HepG2 (cell line): ENCODE data around the gene PLD3. TPM values are rescaled to one million over a fixed set of nuclear protein-coding genes. Genes with fewer than 3 reads are reported as not detected.

ENCODE experiments used
- ATAC-seq: fragments of 200-7000 bp; cut with Tn5 transposase; 3 replicates; pipeline ENCODE4 v1.9.1; 2020; ENCODE audit warnings: mild to moderate bottlenecking, moderate library complexity
- BruUV-seq: library from RNA; stranded (reverse); fragments of 400-500 nt; replicated peaks from 2 replicates; lab custom pipeline; 2021; lab: Mats Ljungman, UMichigan
- CTCF ChIA-PET: fragments of 300-600 bp; formaldehyde crosslinking; extraction: SDS; loops from one replicate; lab custom pipeline; 2021; ENCODE audit warnings: low total read pairs, inconsistent platforms, low intra/inter-chr PET ratio; lab: Yijun Ruan, JAX
- POLR2A ChIA-PET: fragments of 350-600 bp; sonication (Branson Sonifier 250); formaldehyde crosslinking; loops from one replicate; lab custom pipeline; 2020; ENCODE audit warnings: antibody characterized with exemption, inconsistent platforms; lab: Yijun Ruan, JAX
- DNase-seq: peaks from one replicate; pipeline ENCODE4 v3.0.0-alpha.2; 2015; ENCODE audit warnings: low spot score
- FAIRE-seq: peaks from 3 replicates; lab custom pipeline; 2011; peaks lifted over from hg19 to GRCh38; lab: Jason Lieb, UNC
- H2AFZ ChIP-seq: one replicate; pipeline ENCODE4 v1.6.1; 2011; ENCODE audit warnings: low read length, inconsistent platforms
- H3K27ac ChIP-seq: fragments of 300-600 bp; 3 replicates; pipeline ENCODE4 v1.8.0; 2011; ENCODE audit warnings: mixed run types, mild to moderate bottlenecking, mixed read lengths, low read length, inconsistent platforms; ENCODE audit not compliant: insufficient read depth; ENCODE audit errors: extremely low read length
- H3K27me3 ChIP-seq, 2 experiments: fragments of 200-600 bp in 1 of 2; 2 replicates in 1 of 2; 3 replicates in 1 of 2; pipeline versions ENCODE4 v1.6.0 to v1.8.0; 2011; ENCODE audit warnings: low read length in 2 of 2, mild to moderate bottlenecking in 2 of 2, moderate library complexity in 2 of 2, inconsistent platforms in 1 of 2; ENCODE audit not compliant: insufficient read depth in 2 of 2, control insufficient read depth in 1 of 2
- H3K36me3 ChIP-seq, 2 experiments: fragments of 200-600 bp in 1 of 2; replicated peaks in 1 of 2; 2 replicates in 1 of 2; 3 replicates in 1 of 2; pipeline versions ENCODE4 v1.5.1 to v1.8.0; 2011; ENCODE audit warnings: low read length in 2 of 2, inconsistent platforms in 1 of 2; ENCODE audit not compliant: insufficient read depth in 2 of 2, control insufficient read depth in 1 of 2
- H3K4me1 ChIP-seq: 2 replicates; pipeline ENCODE4 v1.5.1; 2012; ENCODE audit warnings: low read length, inconsistent platforms; ENCODE audit not compliant: insufficient read depth
- H3K4me2 ChIP-seq: 2 replicates; pipeline ENCODE4 v1.6.0; 2011; ENCODE audit warnings: low read depth, low read length, inconsistent platforms
- H3K4me3 ChIP-seq, 3 experiments: fragments of 200-600 bp in 1 of 3; sonication (generic), shearing (Covaris generic) in 1 of 3; replicated peaks in 1 of 3; 2 replicates each; pipeline ENCODE4 v1.5.1; 2011 to 2016; ENCODE audit warnings: low read length in 3 of 3, inconsistent platforms in 2 of 3, low read depth in 2 of 3, mild to moderate bottlenecking in 2 of 3, control low read depth in 1 of 3, mixed read lengths in 1 of 3; ENCODE audit not compliant: insufficient read depth in 1 of 3
- H3K79me2 ChIP-seq: one replicate; pipeline ENCODE4 v1.6.1; 2011; ENCODE audit warnings: low read length, inconsistent platforms; ENCODE audit not compliant: insufficient read depth
- H3K9ac ChIP-seq: 2 replicates; pipeline ENCODE4 v1.6.0; 2011; ENCODE audit warnings: mild to moderate bottlenecking, low read depth, low read length, inconsistent platforms; ENCODE audit not compliant: insufficient read depth
- H3K9me3 ChIP-seq: 2 replicates; pipeline ENCODE4 v1.5.1; 2012; ENCODE audit warnings: mild to moderate bottlenecking, low read length
- H4K20me1 ChIP-seq: 2 replicates; pipeline ENCODE4 v1.6.0; 2011; ENCODE audit warnings: inconsistent platforms, mild to moderate bottlenecking, low read length, moderate library complexity; ENCODE audit not compliant: insufficient read depth
- ARID4A ChIP-seq: sonication (generic); formaldehyde crosslinking; IDR thresholded peaks from 2 replicates; pipeline ENCODE4 v1.5.0; 2020; ENCODE audit warnings: mild to moderate bottlenecking, missing genetic modification reagents, borderline replicate concordance
- ATRX ChIP-seq: sonication (generic); formaldehyde crosslinking; IDR thresholded peaks from 2 replicates; pipeline ENCODE4 v1.4.0; 2020; ENCODE audit warnings: missing genetic modification reagents, borderline replicate concordance
- DPF2 ChIP-seq: sonication (generic); formaldehyde crosslinking; IDR thresholded peaks from 2 replicates; pipeline ENCODE4 v1.4.0; 2020; ENCODE audit warnings: mild to moderate bottlenecking, low read depth, missing genetic modification reagents, borderline replicate concordance
- E2F1 ChIP-seq: sonication (generic); formaldehyde crosslinking; IDR thresholded peaks from 2 replicates; pipeline ENCODE4 v1.5.0; 2020; ENCODE audit warnings: missing genetic modification reagents
- LBX2 ChIP-seq: sonication (generic); formaldehyde crosslinking; IDR thresholded peaks from 2 replicates; pipeline ENCODE4 v1.5.0; 2020; ENCODE audit warnings: missing genetic modification reagents, mild to moderate bottlenecking, borderline replicate concordance
- PHF20 ChIP-seq: sonication (generic); formaldehyde crosslinking; IDR thresholded peaks from 2 replicates; pipeline ENCODE4 v1.5.0; 2020; ENCODE audit warnings: mild to moderate bottlenecking, missing genetic modification reagents
- TRIM22 ChIP-seq: fragments of 450-650 bp; IDR thresholded peaks from 2 replicates; pipeline ENCODE4 v1.6.1; 2017
- ZBED4 ChIP-seq: sonication (generic); formaldehyde crosslinking; IDR thresholded peaks from 2 replicates; pipeline ENCODE4 v1.4.0; 2020; ENCODE audit warnings: missing genetic modification reagents, borderline replicate concordance
- ZNF382 ChIP-seq: sonication (generic); formaldehyde crosslinking; IDR thresholded peaks from 2 replicates; pipeline ENCODE4 v1.5.0; 2020; ENCODE audit warnings: missing genetic modification reagents, mild to moderate bottlenecking, borderline replicate concordance
- ZNF430 ChIP-seq: sonication (generic); formaldehyde crosslinking; IDR thresholded peaks from 2 replicates; pipeline ENCODE4 v1.9.0; 2021; ENCODE audit warnings: mild to moderate bottlenecking, missing genetic modification reagents
- ZNF562 ChIP-seq: sonication (generic); formaldehyde crosslinking; IDR thresholded peaks from 2 replicates; pipeline ENCODE4 v1.8.0; 2022; ENCODE audit warnings: missing genetic modification reagents, borderline replicate concordance
- ZNF775 ChIP-seq: sonication (generic); formaldehyde crosslinking; IDR thresholded peaks from 2 replicates; pipeline ENCODE4 v1.4.0; 2020; ENCODE audit warnings: missing genetic modification reagents, mild to moderate bottlenecking, moderate library complexity, borderline replicate concordance
- ZSCAN30 ChIP-seq: sonication (generic); formaldehyde crosslinking; IDR thresholded peaks from 2 replicates; pipeline ENCODE4 v1.5.0; 2020; ENCODE audit warnings: mild to moderate bottlenecking, missing genetic modification reagents
- in situ Hi-C: cut with HindIII; loops from 2 replicates; pipeline ENCODE4 v1.10.0; 2017; ENCODE audit warnings: low pct_unique_long_range_greater_than_20kb; ENCODE audit not compliant: extremely low pct_ligation_motif_present
- intact Hi-C: fragments of 100-400 bp; cut with micrococcal nuclease; formaldehyde crosslinking; loops from one replicate; pipeline ENCODE4 v1.10.0; 2022; ENCODE audit not compliant: unreplicated experiment
- polyA plus RNA-seq, 8 experiments: library from polyadenylated mRNA; depleted of rRNA in 3 of 8; stranded (reverse) in 7 of 8; unstranded in 1 of 8; fragments of >200 nt; fragmentation: Illumina TruSeq in 4 of 8; extraction: Trizol in 4 of 8; gene quantifications; 2 replicates each; pipeline versions ENCODE4 v1.2.1 to v1.2.3, GENCODE V29; 2011 to 2016; ENCODE audit warnings: low read depth in 4 of 8, missing spikeins in 1 of 8, mixed read lengths in 1 of 8; ENCODE audit not compliant: insufficient read depth in 1 of 8
- total RNA-seq, 5 experiments: library from RNA; depleted of rRNA; stranded (reverse); fragments of >200 nt; fragmentation: Illumina TruSeq; extraction: Trizol; gene quantifications; 2 replicates each; pipeline ENCODE4 v1.2.3, GENCODE V29; 2016; ENCODE audit warnings: low read depth in 1 of 5

Gene PLD3
- total and polyA plus RNA-seq, 2 of the 13 experiments (the other 11 are each of a cell fraction or from before 2014, with no cell fraction given) = 45.7 to 164 TPM

GRCh38 chr19:40335101-40335500, 13.4 kb upstream of the PLD3 start:
- no peak overlapping the region for H3K4me2 ChIP-seq
- no peak for ATAC-seq
- H4K20me1 ChIP-seq = no peaks in the 10 kb centered on the region
- TF ChIP-seq ZNF562 (CRISPR knock-in tag) = no peak
- TF ChIP-seq DPF2 = no peak
- no peak for TF ChIP-seq ZSCAN30 (CRISPR knock-in tag)
- TF ChIP-seq ATRX (CRISPR knock-in tag) = no peak
- no peak for TF ChIP-seq PHF20 (CRISPR knock-in tag)
- no peak for TF ChIP-seq ZNF775 (CRISPR knock-in tag)
- no peak for TF ChIP-seq TRIM22
- no peak for TF ChIP-seq ARID4A (CRISPR knock-in tag)
- no peak for TF ChIP-seq LBX2
- no peak for TF ChIP-seq E2F1
- no peak for TF ChIP-seq ZNF430 (CRISPR knock-in tag)
- TF ChIP-seq ZBED4 = no peak
- TF ChIP-seq ZNF382 (CRISPR knock-in tag) = no peak
- no peak overlapping the region for H3K27ac ChIP-seq
- H3K4me3 ChIP-seq = no peak overlapping the region
- no peak for FAIRE-seq
- H3K36me3 ChIP-seq = peaks cover 6 to 48% of the 10 kb centered on the region in 2 experiments
- in situ Hi-C loops = no loop called here
- no peaks in the 10 kb centered on the region for H3K4me1 ChIP-seq
- ChIA-PET POLR2A (no interaction called here), CTCF (no interaction called here)
- intact Hi-C loops = no loop called here
- no peak overlapping the region for H3K9ac ChIP-seq
- peaks cover 4% of the 10 kb centered on the region for H3K79me2 ChIP-seq
- no peak for DNase-seq
- H3K27me3 ChIP-seq = no peaks in the 10 kb centered on the region
- no peak overlapping the region for H2AFZ ChIP-seq
- no TSS peak for BruUV-seq
- H3K9me3 ChIP-seq = no peaks in the 10 kb centered on the region
